COR-L47 (cell line): ENCODE data around the gene GPX3.

ENCODE experiments used
- DNase-seq: peaks from one replicate; lab custom pipeline; 2025; lab: John Stamatoyannopoulos, UW

Gene GPX3

GRCh38 chr5:151034422-151035379, 14.3 kb downstream of the GPX3 start:
- no peak for DNase-seq

- peak; percentile 96 for DNase-seq
Observed at GRCh38 chr5:151036556-151036955, 16.2 kb downstream of the GPX3 start.

- no peak for DNase-seq
Observed at GRCh38 chr5:151037561-151038411, 17.4 kb downstream of the GPX3 start.

GRCh38 chr5:151038412-151038745, 18.0 kb downstream of the GPX3 start:
- DNase-seq, result no peak

- DNase-seq, result no peak
Observed at GRCh38 chr5:151038801-151039238, 18.4 kb downstream of the GPX3 start.

GRCh38 chr5:151039665-151040064, 19.3 kb downstream of the GPX3 start:
- no peak for DNase-seq

GRCh38 chr5:151040211-151040747, 19.9 kb downstream of the GPX3 start:
- DNase-seq, result no peak

GRCh38 chr5:151041577-151042268, 21.3 kb downstream of the GPX3 start:
- no peak for DNase-seq

GRCh38 chr5:151042453-151043093, 22.2 kb downstream of the GPX3 start:
- DNase-seq, result no peak

GRCh38 chr5:151047814-151048425, 27.5 kb downstream of the GPX3 start:
- peak; percentile 23 for DNase-seq

GRCh38 chr5:151048526-151048925, 28.1 kb downstream of the GPX3 start:
- DNase-seq, result no peak

- DNase-seq, result peak; percentile 59
Observed at GRCh38 chr5:151051066-151051930, 30.9 kb downstream of the GPX3 start.

- no peak for DNase-seq
Observed at GRCh38 chr5:151051931-151052608, 31.7 kb downstream of the GPX3 start.

- no peak for DNase-seq
Observed at GRCh38 chr5:151052836-151053235, 32.4 kb downstream of the GPX3 start.

- DNase-seq, result no peak
Observed at GRCh38 chr5:151053796-151054462, 33.5 kb downstream of the GPX3 start.

GRCh38 chr5:151054709-151055108, 34.3 kb downstream of the GPX3 start:
- DNase-seq, result no peak

- no peak for DNase-seq
Observed at GRCh38 chr5:151055336-151055735, 34.9 kb downstream of the GPX3 start.

GRCh38 chr5:151056379-151057325, 36.3 kb downstream of the GPX3 start:
- DNase-seq, result no peak
